HCT116 (cell line): ENCODE results near the gene CDK2. TPM values are rescaled to one million over a fixed set of nuclear protein-coding genes. Genes with fewer than 3 reads are reported as not detected.

Source experiments
- ATAC-seq: fragments of 200-7000 bp; cut with Tn5 transposase; 2 replicates; pipeline ENCODE4 v1.9.1; 2020; ENCODE audit warnings: mild to moderate bottlenecking, moderate library complexity
- BruUV-seq: library from RNA; stranded (reverse); fragments of 400-500 nt; replicated peaks from 2 replicates; lab custom pipeline; 2021; lab: Mats Ljungman, UMichigan
- CTCF ChIA-PET: fragments of 300-600 bp; sonication (Branson Sonifier 250); formaldehyde crosslinking; loops from one replicate; lab custom pipeline; 2021; ENCODE audit warnings: antibody characterized with exemption; lab: Charles Lee
- POLR2A ChIA-PET: fragments of 300-600, 350-600 bp; sonication (Branson Sonifier 250); formaldehyde crosslinking; loops from one replicate; lab custom pipeline; 2021; ENCODE audit warnings: antibody characterized with exemption; lab: Charles Lee
- RAD21 ChIA-PET, 2 experiments: fragments of 300-600 bp; sonication (Branson Sonifier 250); formaldehyde crosslinking; loops; one replicate each; lab custom pipeline; 2023; ENCODE audit warnings: low total read pairs in 2 of 2; ENCODE audit not compliant: uncharacterized antibody in 2 of 2, unreplicated experiment in 2 of 2, low non-redundant PET in 1 of 2; lab: Charles Lee
- DNase-seq: peaks from one replicate; pipeline ENCODE4 v3.0.0-alpha.2; 2010; ENCODE audit warnings: low read depth, low spot score
- H2AFZ ChIP-seq: fragments of 200-600 bp; shearing (Covaris generic), sonication (generic); 2 replicates; pipeline ENCODE4 v1.6.1; 2017; ENCODE audit warnings: low read depth, mixed run types, mixed read lengths, antibody characterized with exemption, low read length; ENCODE audit not compliant: poor library complexity, severe bottlenecking
- H3K27ac ChIP-seq: 2 replicates; pipeline ENCODE4 v1.5.1; 2012; ENCODE audit warnings: low read depth, low read length
- H3K27me3 ChIP-seq: fragments of 200-600 bp; sonication (generic); 2 replicates; pipeline ENCODE4 v1.6.1; 2016; ENCODE audit warnings: mixed run types, low read length, mixed read lengths; ENCODE audit not compliant: insufficient read depth
- H3K36me3 ChIP-seq, 2 experiments: fragments of 200-500 bp in 1 of 2; fragments of 200-600 bp in 1 of 2; sonication (Bioruptor generic) in 1 of 2; sonication (generic) in 1 of 2; 2 replicates each; pipeline versions ENCODE4 v1.5.1 to v1.6.1; 2014 to 2016; ENCODE audit warnings: low read length in 2 of 2, inconsistent platforms in 1 of 2, mixed read lengths in 1 of 2, mixed run types in 1 of 2; ENCODE audit not compliant: insufficient read depth in 2 of 2, control insufficient read depth in 1 of 2
- H3K4me1 ChIP-seq, 2 experiments: fragments of 200-600 bp in 1 of 2; sonication (generic) in 1 of 2; 2 replicates each; pipeline versions ENCODE4 v1.5.1 to v1.6.1; 2012 to 2017; ENCODE audit warnings: low read length in 2 of 2, inconsistent platforms in 1 of 2, mild to moderate bottlenecking in 1 of 2, mixed read lengths in 1 of 2, mixed run types in 1 of 2, moderate library complexity in 1 of 2; ENCODE audit not compliant: insufficient read depth in 2 of 2, control insufficient read depth in 1 of 2
- H3K4me2 ChIP-seq: fragments of 200-600 bp; sonication (generic); 2 replicates; pipeline ENCODE4 v1.6.1; 2017; ENCODE audit warnings: mixed run types, low read length, mixed read lengths
- H3K4me3 ChIP-seq, 2 experiments: fragments of 200-600 bp in 1 of 2; sonication (generic) in 1 of 2; replicated peaks in 1 of 2; 2 replicates each; pipeline ENCODE4 v1.5.1; 2011 to 2016; ENCODE audit warnings: low read length in 2 of 2, control low read depth in 1 of 2, low read depth in 1 of 2, mild to moderate bottlenecking in 1 of 2, mixed read lengths in 1 of 2, mixed run types in 1 of 2
- H3K79me2 ChIP-seq: fragments of 200-600 bp; sonication (generic); 2 replicates; pipeline ENCODE4 v1.6.1; 2017; ENCODE audit warnings: mild to moderate bottlenecking, mixed run types, low read length, moderate library complexity, mixed read lengths; ENCODE audit not compliant: insufficient read depth
- H3K9ac ChIP-seq: fragments of 200-600 bp; sonication (generic); 2 replicates; pipeline ENCODE4 v1.6.1; 2016; ENCODE audit warnings: low read length, mixed read lengths
- H3K9me2 ChIP-seq: fragments of 200-600 bp; sonication (generic), shearing (Covaris generic); 2 replicates; pipeline ENCODE4 v1.6.1; 2017; ENCODE audit warnings: mixed run types, mild to moderate bottlenecking, moderate library complexity; ENCODE audit not compliant: insufficient read depth
- H3K9me3 ChIP-seq, 2 experiments: fragments of 200-500 bp in 1 of 2; fragments of 200-600 bp in 1 of 2; sonication (Bioruptor generic) in 1 of 2; sonication (generic) in 1 of 2; 2 replicates each; pipeline ENCODE4 v1.6.1; 2014 to 2017; ENCODE audit warnings: low read length in 2 of 2, mixed read lengths in 2 of 2, inconsistent platforms in 1 of 2, low read depth in 1 of 2, mild to moderate bottlenecking in 1 of 2, mixed run types in 1 of 2, moderate library complexity in 1 of 2; ENCODE audit not compliant: control insufficient read depth in 1 of 2, insufficient read depth in 1 of 2
- H4K20me1 ChIP-seq: fragments of 200-600 bp; sonication (generic), shearing (Covaris generic); 2 replicates; pipeline ENCODE4 v1.6.1; 2017; ENCODE audit warnings: mixed run types, mild to moderate bottlenecking, moderate library complexity; ENCODE audit not compliant: insufficient read depth
- ATF3 ChIP-seq: IDR thresholded peaks from 2 replicates; pipeline ENCODE4 v1.6.1; 2012
- CEBPB ChIP-seq: IDR thresholded peaks from 2 replicates; pipeline ENCODE4 v1.6.1; 2012; ENCODE audit warnings: low read depth
- EGR1 ChIP-seq: IDR thresholded peaks from 2 replicates; pipeline ENCODE4 v1.6.1; 2012; ENCODE audit warnings: low read depth
- ELF1 ChIP-seq: IDR thresholded peaks from 2 replicates; pipeline ENCODE4 v1.6.1; 2012; ENCODE audit warnings: low read depth, borderline replicate concordance
- EZH2 ChIP-seq: fragments of 200-600 bp; sonication (generic); IDR thresholded peaks from 2 replicates; pipeline ENCODE4 v1.6.1; 2017; ENCODE audit warnings: antibody characterized with exemption, mixed run types
- EZH2phosphoT487 ChIP-seq: fragments of 200-600 bp; IDR thresholded peaks from 2 replicates; pipeline ENCODE4 v1.6.1; 2018; ENCODE audit warnings: antibody characterized with exemption, borderline replicate concordance
- FOSL1 ChIP-seq: IDR thresholded peaks from 2 replicates; pipeline ENCODE4 v1.6.1; 2012; ENCODE audit warnings: low read depth
- JUND ChIP-seq: IDR thresholded peaks from 2 replicates; pipeline ENCODE4 v1.6.1; 2012
- MAX ChIP-seq: IDR thresholded peaks from 2 replicates; pipeline ENCODE4 v1.6.1; 2012
- POLR2AphosphoS5 ChIP-seq: IDR thresholded peaks from 2 replicates; pipeline ENCODE4 v1.6.1; 2011; ENCODE audit warnings: mild to moderate bottlenecking, low read depth, low read length, moderate library complexity
- RAD21 ChIP-seq: IDR thresholded peaks from 2 replicates; pipeline ENCODE4 v1.6.1; 2012; ENCODE audit warnings: low read depth, mild to moderate bottlenecking
- REST ChIP-seq: IDR thresholded peaks from 2 replicates; pipeline ENCODE4 v1.6.1; 2012; ENCODE audit warnings: low read depth
- SP1 ChIP-seq: IDR thresholded peaks from 2 replicates; pipeline ENCODE4 v1.6.1; 2012; ENCODE audit warnings: low read depth
- SRF ChIP-seq: IDR thresholded peaks from 2 replicates; pipeline ENCODE4 v1.6.1; 2012; ENCODE audit warnings: low read depth
- TCF7L2 ChIP-seq: IDR thresholded peaks from 2 replicates; pipeline ENCODE4 v1.7.0; 2011; ENCODE audit warnings: borderline replicate concordance, inconsistent platforms; ENCODE audit not compliant: insufficient read depth, insufficient read length; ENCODE audit errors: extremely low read depth
- ZBTB33 ChIP-seq: IDR thresholded peaks from 2 replicates; pipeline ENCODE4 v1.6.1; 2011; ENCODE audit warnings: mild to moderate bottlenecking, low read length, moderate library complexity; ENCODE audit not compliant: insufficient replicate concordance; ENCODE audit errors: extremely low read depth
- ZFX ChIP-seq: fragments of 450-650 bp; IDR thresholded peaks from 2 replicates; pipeline ENCODE4 v1.6.1; 2017
- ZNF274 ChIP-seq: fragments of 200-500 bp; sonication (Bioruptor generic); IDR thresholded peaks from 2 replicates; pipeline ENCODE4 v1.6.1; 2014; ENCODE audit warnings: mild to moderate bottlenecking, low read depth, low read length, inconsistent platforms
- intact Hi-C: fragments of 100-400 bp; cut with micrococcal nuclease; formaldehyde crosslinking; loops from 2 replicates; pipeline ENCODE4 v1.10.0; 2022
- total RNA-seq: library from RNA; stranded (reverse); gene quantifications from one replicate; pipeline ENCODE4 v1.2.1, GENCODE V29; 2021; ENCODE audit not compliant: unreplicated experiment

CDK2 gene
- total RNA-seq, 1 experiment from 2014 or later = 90.9 TPM

- TF ChIP-seq RAD21 = no peak
These were observed 6.4 kb downstream of the CDK2 start (continued) for GRCh38 chr12:55972911-55973598.

- Histone ChIP-seq H3K27ac (peak within 1 kb of the TSS; percentile 80), H2AFZ (no peak within 1 kb of the TSS), H3K36me3 (peaks cover 12 to 24% of the 10 kb centered on the region in 2 experiments; a peak in 3 of 4 replicates), H3K9me2 (no peaks in the 10 kb centered on the region), H3K79me2 (peaks cover 24% of the 10 kb centered on the region; the same call in 1 of the 2 replicates), H3K9me3 (no peaks in the 10 kb centered on the region), H3K4me3 (peak within 1 kb of the TSS; percentile 78 to 94), H3K27me3 (no peaks in the 10 kb centered on the region), H3K4me1 (peaks cover 17 to 32% of the 10 kb centered on the region in 2 experiments), H3K4me2 (peak within 1 kb of the TSS; percentile 91), H4K20me1 (no peaks in the 10 kb centered on the region), H3K9ac (peak within 1 kb of the TSS; percentile 79)
- peak; percentile 100 for DNase-seq
- BruUV-seq = no TSS peak
- POLR2A ChIA-PET = interaction anchor here (0.7 to 1.9 kb wide), 25 partner anchors 9 to 248 kb away, joined by 3 to 13 read pairs (median 4); partner anchors contain the start of genes DGKA, DNAJC14, ORMDL2 and PYM1
- ATAC-seq = peak; percentile 94
- intact Hi-C loops = no loop called here
- CTCF ChIA-PET = interaction anchor here (0.9 to 4.7 kb wide), 7 partner anchors 9 to 663 kb away, joined by 3 to 35 read pairs (median 5); partner anchors contain the start of gene SUOX
- RAD21 ChIA-PET = interaction anchor here (1.0 to 1.6 kb wide), 2 partner anchors 23 to 235 kb away, joined by 3 to 6 read pairs; partner anchors contain the start of gene SUOX (in 1 of the 2)
- TF ChIP-seq ELF1 = no peak
- TF ChIP-seq ZFX = 0 out of 2 replicates have a peak, but pooled peaks have one; percentile 87
- no peak for TF ChIP-seq MAX
- TF ChIP-seq CEBPB = no peak
- TF ChIP-seq ZBTB33 = no peak
- no peak; the same call in 1 of the 2 replicates for TF ChIP-seq EGR1
- peak; percentile 80 for TF ChIP-seq POLR2AphosphoS5
- TF ChIP-seq EZH2 = no peak
- TF ChIP-seq EZH2phosphoT487 = no peak
- TF ChIP-seq REST = no peak
- TF ChIP-seq JUND = no peak
- no peak for TF ChIP-seq ATF3
- TF ChIP-seq ZNF274 = no peak
- TF ChIP-seq SP1 = peak; percentile 100
- no peak for TF ChIP-seq FOSL1
- TF ChIP-seq SRF = no peak
- TF ChIP-seq TCF7L2 = peak; percentile 34
These were observed 7.1 kb downstream of the CDK2 start, which contains the start of gene RAB5B for GRCh38 chr12:55973599-55974307. TSS of gene RAB5B (plus strand) at chr12:55974078. CDS start at chr12:55986961, 12,883 bp downstream.
